ENCODE measurements around the gene TNRC6C.

TNRC6C gene

GRCh38 chr17:78016852-78017251, 58.3 kb downstream of the TNRC6C start:
- no peak for DNase-seq

- peak; percentile 65 for DNase-seq
These were observed 61.0 kb downstream of the TNRC6C start for GRCh38 chr17:78019367-78019975.

GRCh38 chr17:78019976-78020716, 61.6 kb downstream of the TNRC6C start:
- no peak for DNase-seq

DNA sequence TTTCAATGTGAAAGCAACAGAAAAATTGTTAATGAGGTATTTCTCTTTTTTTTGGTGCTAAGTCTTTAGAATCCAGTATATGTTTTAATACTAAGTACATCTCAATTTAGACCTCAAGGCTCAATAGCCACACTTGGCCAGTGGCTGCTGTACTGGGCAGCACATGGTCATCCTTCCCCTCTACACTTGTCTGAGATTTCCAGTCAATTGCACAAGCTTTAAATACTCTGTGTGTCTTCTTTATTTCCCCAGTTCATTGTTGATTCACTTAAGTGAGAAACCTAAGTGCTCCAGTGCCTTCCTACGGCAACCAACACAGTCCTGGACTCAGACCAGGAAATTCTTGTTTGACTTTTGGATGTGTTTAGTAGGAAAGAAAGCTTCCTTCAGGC, 62.2 kb downstream of the TNRC6C start:
- no peak for DNase-seq

DNA sequence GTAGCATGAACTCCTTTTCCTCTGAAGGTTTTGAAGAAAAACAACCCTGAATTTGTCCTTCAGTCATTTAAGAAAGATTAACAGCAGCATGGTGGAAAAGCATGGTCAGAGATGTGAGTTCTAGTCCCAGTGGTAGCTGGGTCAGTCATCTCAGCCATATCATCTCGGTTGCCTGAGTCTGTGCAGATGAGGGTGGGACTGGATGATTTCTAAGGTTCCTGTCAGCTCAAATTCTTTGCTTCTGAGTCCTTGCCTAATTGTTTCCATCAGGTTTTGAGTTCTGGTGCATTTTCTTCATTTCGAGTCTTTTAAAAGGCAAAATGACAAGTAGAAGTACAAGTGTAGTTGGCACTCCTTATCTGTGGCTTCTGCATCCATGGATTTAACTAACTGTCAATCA, 63.9 kb downstream of the TNRC6C start:
- no peak for DNase-seq

DNA sequence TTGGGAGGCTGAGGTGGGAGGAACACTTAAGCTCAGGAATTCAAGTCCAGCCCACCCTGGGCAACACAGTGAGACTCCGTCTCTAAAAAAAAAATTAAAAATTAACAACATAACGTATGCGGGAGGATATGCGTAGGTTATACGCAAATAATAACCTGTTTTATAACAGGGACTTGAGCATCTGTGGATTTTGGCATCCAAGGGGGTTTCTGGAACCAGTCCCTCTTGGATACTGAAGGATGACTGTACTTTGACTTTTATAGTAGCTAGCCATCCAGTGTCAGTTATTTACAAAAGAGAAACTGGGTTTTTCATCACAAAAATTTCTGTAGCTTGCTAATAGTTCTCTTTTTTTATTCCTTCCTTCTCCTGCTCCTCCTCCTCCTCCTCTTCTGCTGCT, 64.5 kb downstream of the TNRC6C start:
- DNase-seq: no peak

DNA sequence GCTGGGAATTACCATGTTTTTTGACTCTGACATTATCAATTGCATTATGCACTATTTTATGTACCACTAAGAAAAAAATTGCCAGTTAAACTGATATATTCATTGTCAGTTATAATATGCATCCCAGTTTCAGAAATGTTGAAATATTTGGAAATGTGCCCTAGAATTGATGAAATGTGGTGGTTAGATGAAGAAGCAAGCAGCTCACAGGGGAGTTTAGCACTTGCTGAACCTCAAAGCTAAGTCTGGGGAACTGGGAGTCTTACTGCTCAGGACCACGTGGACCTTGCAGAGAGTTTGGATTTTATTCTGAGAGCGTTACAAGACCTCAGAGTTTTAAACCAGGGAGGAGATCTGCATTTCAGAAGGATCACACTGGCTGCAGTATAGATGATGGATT, 67.9 kb downstream of the TNRC6C start:
- no peak for DNase-seq

- no peak for DNase-seq
These were observed 68.6 kb downstream of the TNRC6C start for GRCh38 chr17:78027121-78027520.

GRCh38 chr17:78029697-78030096, 71.2 kb downstream of the TNRC6C start:
- peak; percentile 21 for DNase-seq

DNA sequence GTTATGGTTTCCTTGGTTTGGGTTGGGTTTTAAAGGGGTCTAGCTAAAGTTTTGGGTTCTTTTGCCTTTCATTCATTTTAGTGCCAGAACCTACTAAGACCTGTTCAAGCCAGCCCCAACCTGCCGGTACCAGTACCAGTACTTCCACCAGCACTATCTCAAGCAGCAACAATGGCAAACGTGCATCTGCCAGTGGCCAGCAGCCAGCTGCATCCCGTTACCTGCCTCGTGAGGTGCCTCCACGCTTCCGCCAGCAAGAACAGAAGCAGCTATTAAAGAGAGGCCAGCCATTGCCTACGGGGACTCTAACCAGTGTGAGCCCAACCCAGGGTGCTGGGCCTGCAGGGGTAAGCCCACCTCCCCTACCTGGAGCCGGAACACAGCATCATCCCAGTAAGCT, 72.9 kb downstream of the TNRC6C start:
- DNase-seq: no peak

DNA sequence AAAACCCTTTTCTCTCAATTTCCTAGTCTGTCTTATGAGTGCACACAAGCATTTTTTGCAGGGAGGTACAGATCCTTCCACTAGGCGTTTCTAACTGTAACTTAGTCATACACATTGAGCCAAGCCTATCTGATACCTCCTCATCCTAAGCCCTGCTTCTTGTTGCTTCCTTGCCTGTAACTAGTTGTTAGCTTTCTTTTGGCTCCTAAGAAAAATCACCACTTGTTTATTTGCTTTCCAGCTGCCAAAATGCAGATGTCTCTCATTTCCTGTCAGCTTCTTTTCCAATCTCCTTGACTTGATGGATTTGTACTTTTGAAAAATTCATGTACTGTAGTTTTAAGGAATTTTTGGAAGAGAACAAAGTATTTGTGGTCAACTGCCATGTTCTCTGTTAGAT, 73.7 kb downstream of the TNRC6C start:
- peak; percentile 12 for DNase-seq

DNA sequence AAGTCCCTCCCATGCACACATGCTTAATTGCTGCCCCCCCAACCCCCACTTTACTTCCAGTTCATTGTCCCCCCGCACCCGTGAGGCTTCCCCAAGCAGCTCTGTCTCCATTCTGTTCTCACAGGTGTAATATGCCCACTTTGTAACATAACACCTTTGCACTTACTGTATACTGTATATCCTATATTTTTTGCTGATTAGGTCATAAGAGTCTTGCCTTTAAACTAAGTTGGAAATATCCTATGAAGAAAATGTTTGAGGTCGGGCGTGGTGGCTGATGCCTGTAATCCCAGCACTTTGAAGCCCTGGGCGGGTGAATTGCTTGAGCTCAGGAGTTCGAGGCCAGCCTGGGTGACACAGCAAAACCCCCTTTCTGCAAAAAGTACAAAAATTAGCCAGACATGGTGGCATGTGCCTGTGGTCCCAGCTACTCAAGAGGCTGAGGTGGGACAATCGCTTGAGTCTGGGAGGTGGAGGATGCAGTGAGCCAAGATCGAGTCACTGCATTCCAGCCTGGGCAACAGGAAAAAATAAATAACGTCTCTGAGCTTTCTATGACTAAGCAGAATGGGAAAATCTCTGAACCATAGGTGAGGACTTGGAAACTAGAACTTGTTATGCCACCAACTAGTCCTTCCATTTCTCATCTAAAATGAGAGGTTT, 76.1 kb downstream of the TNRC6C start:
- no peak for DNase-seq

DNA sequence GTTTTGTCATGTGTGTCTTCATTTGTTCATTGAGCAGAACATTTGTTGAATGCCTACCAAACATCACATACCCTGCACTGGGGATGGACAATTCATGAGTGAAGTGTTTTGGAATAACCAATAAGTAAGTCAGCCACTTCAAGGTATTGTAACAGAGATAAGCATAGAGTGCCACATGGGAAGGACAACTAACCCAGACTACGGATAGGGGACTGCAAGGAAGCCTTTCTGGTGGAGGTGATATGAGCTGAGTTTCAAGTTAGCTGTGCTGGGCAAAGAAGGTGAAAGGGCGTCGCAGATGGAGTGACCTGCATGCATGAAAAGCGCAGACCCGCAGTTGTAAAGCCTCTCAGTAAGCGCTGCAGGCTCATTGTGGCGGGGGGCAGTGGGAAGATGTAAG, 78.8 kb downstream of the TNRC6C start:
- DNase-seq: no peak

GRCh38 chr17:78038748-78039288, 80.3 kb downstream of the TNRC6C start:
- no peak for DNase-seq

- no peak for DNase-seq
These were observed 81.1 kb downstream of the TNRC6C start for GRCh38 chr17:78039581-78039980.

- DNase-seq: peak; percentile 70
These were observed 82.2 kb downstream of the TNRC6C start for GRCh38 chr17:78040440-78041385.

DNA sequence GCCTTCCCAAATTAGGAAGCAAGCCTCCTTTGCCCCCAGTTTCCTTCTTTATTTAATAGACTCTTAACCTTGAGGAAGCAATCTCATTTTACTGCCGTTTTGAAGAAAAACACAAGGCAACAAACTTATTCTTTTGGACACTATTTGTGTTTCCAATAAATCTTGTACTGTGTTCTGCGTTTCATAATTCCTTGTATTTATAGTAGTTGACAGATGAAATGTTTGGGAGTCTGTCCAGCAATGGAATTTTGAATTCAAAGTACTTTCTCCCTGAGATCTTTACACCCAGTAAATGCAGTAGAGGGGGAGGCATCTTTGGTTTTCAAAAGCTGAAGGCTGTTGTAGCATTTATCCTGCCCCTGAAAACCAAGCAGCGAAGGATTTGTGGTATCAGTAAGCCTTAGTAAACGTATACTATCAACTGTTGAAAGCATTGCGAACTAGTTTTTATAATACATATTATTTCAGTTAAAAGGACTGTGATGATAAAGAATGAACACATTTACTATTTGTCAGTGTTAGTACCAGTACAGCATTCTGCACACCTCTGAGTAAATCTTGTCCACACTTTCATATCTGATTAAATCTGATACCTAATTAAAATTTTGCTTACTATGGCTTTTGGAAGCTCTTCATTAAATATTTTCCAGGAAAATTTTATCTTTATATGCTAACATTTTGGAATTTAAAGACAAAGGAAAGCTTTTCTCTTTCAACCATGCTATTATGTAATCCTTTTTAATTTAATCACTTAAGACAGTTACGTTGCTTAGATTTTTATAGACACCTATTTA, 83.1 kb downstream of the TNRC6C start:
- DNase-seq: peak; percentile 37

GRCh38 chr17:78042542-78042941, 84.0 kb downstream of the TNRC6C start:
- no peak for DNase-seq

- no peak for DNase-seq
These were observed 84.5 kb downstream of the TNRC6C start for GRCh38 chr17:78043031-78043430.

GRCh38 chr17:78044280-78044835, 85.9 kb downstream of the TNRC6C start:
- DNase-seq: no peak

DNA sequence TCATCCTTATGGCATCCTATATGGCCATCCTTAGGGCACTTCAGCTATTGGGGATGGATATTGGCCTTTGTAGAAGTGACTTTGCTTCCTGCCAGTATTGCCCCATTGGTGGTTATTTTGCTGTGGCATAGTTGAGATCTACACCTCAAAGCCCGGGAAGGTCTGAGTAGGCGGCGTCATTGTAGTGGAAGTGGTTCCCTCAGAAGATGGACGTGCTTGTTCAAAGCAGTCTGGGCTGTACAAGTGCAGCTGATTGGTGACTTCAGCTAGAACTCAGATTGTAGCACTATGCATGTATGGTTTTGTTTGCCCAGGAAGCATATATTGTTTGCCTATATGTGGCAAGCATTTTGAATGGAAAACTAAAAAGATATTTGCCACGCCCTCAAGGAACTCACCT, 86.8 kb downstream of the TNRC6C start:
- DNase-seq: no peak

DNA sequence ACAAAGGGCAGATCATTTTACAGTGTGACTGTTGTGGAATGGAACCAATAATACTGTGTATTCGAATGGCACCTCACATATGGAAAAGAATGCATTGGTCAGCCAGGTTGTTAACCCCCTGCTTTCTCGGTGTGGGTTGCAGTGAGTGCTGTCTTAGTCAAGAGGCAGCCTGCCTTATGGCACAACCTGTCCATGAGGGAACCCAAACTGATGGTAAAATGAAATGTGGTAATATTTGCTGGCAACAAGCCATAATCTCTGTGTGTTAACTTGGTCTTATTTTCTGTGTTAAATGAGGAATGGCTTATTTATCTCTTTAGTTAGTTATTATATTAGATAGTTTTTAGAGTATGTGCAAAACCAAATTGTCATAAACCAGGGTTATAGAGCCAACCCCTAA, 88.4 kb downstream of the TNRC6C start:
- peak; percentile 16 for DNase-seq

Data from OCI-M1 (cell line).